Left ventricle myocardium inferior (tissue), 1 donor: Measurements from ENCODE around the gene SOD1. TPM values are rescaled to one million over a fixed set of nuclear protein-coding genes. Genes with fewer than 3 reads are reported as not detected.

Source experiments
- DNase-seq: peaks from one replicate; pipeline ENCODE4 v3.0.0-alpha.2; 2020
- H3K27ac ChIP-seq: fragments of 200-600 bp; replicated peaks from 2 replicates; pipeline ENCODE4 v1.8.0; 2021
- H3K27me3 ChIP-seq: fragments of 200-600 bp; 2 replicates; pipeline ENCODE4 v1.8.0; 2021; ENCODE audit warnings: low read depth
- H3K36me3 ChIP-seq: fragments of 200-600 bp; 2 replicates; pipeline ENCODE4 v1.8.0; 2021
- H3K4me1 ChIP-seq: fragments of 200-600 bp; 2 replicates; pipeline ENCODE4 v1.8.0; 2021
- H3K4me3 ChIP-seq: fragments of 200-600 bp; 2 replicates; pipeline ENCODE4 v1.8.0; 2021; ENCODE audit warnings: mild to moderate bottlenecking, moderate library complexity
- H3K9me3 ChIP-seq: fragments of 200-600 bp; replicated peaks from 2 replicates; pipeline ENCODE4 v1.8.0; 2021
- CTCF ChIP-seq: fragments of 200-600 bp; IDR thresholded peaks from 2 replicates; pipeline ENCODE4 v1.8.0; 2021; ENCODE audit warnings: antibody characterized with exemption, mild to moderate bottlenecking, borderline replicate concordance
- intact Hi-C: fragments of 100-400 bp; cut with micrococcal nuclease; formaldehyde crosslinking; loops from one replicate; pipeline ENCODE4 v1.11.0; 2022
- total RNA-seq: library from RNA; stranded (reverse); fragmentation: NEBNext Ultra II Directional; extraction: Animal tissue kit (Norgen Biotek cat#: 25700); gene quantifications from one replicate; pipeline ENCODE4 v1.2.1, GENCODE V29; 2021
- donor health status: DM: no; HTN: yes; CAD: no; lungs with severe emphysema.

SOD1 gene
- total RNA-seq, 1 donor from 2014 or later = 421 TPM

DNA sequence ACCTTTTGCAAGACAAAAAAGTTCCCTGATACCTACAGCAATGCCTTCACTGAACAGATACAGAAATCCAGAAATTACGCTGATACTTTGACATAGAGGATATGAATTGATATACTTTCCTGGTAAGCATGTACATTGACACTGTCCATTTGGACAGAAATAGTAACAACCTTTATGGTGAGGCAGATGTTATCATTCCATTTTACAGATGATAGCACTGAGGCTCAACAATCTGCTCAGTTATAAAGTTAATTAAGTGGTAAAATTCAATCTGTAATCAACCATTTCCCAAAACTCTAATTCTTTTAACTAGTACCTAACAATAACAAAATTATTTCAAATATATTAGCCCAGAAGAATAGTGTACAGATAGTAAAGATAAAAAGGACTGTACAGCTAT is 51.8 kb downstream of the SOD1 start:
- Histone ChIP-seq H3K4me1 (peaks cover 76% of the 10 kb centered on the region), H3K9me3 (no peaks in the 10 kb centered on the region), H3K36me3 (no peaks in the 10 kb centered on the region), H3K4me3 (no peak overlapping the region), H3K27me3 (no peaks in the 10 kb centered on the region), H3K27ac (no peak overlapping the region)
- TF ChIP-seq CTCF = no peak
- intact Hi-C loops = no loop called here
- no peak for DNase-seq

- TF ChIP-seq CTCF = no peak
- no peak for DNase-seq
- no peaks in the 10 kb centered on the region for H3K36me3 ChIP-seq
- peaks cover 81% of the 10 kb centered on the region for H3K4me1 ChIP-seq
- intact Hi-C loops = no loop called here
- H3K27ac ChIP-seq = no peak overlapping the region
- no peaks in the 10 kb centered on the region for H3K9me3 ChIP-seq
- no peak overlapping the region for H3K4me3 ChIP-seq
- H3K27me3 ChIP-seq = no peaks in the 10 kb centered on the region
These were observed 52.3 kb downstream of the SOD1 start for GRCh38 chr21:31711745-31712285.

GRCh38 chr21:31713115-31713514 is 53.6 kb downstream of the SOD1 start:
- no peaks in the 10 kb centered on the region for H3K27me3 ChIP-seq
- intact Hi-C loops = no loop called here
- no peak overlapping the region for H3K4me3 ChIP-seq
- no peak for TF ChIP-seq CTCF
- DNase-seq = no peak
- H3K9me3 ChIP-seq = no peaks in the 10 kb centered on the region
- no peaks in the 10 kb centered on the region for H3K36me3 ChIP-seq
- H3K4me1 ChIP-seq = peaks cover 82% of the 10 kb centered on the region
- H3K27ac ChIP-seq = no peak overlapping the region

- Histone ChIP-seq H3K36me3 (no peaks in the 10 kb centered on the region), H3K4me3 (no peak overlapping the region), H3K9me3 (no peaks in the 10 kb centered on the region), H3K27me3 (no peaks in the 10 kb centered on the region), H3K27ac (no peak overlapping the region), H3K4me1 (peaks cover 76% of the 10 kb centered on the region)
- DNase-seq = no peak
- intact Hi-C loops = no loop called here
- TF ChIP-seq CTCF = no peak
These were observed 54.7 kb downstream of the SOD1 start for GRCh38 chr21:31713973-31714740.

GRCh38 chr21:31714741-31715365 is 55.4 kb downstream of the SOD1 start:
- DNase-seq = no peak
- Histone ChIP-seq H3K36me3 (no peaks in the 10 kb centered on the region), H3K9me3 (no peaks in the 10 kb centered on the region), H3K27me3 (no peaks in the 10 kb centered on the region), H3K4me3 (no peak overlapping the region), H3K27ac (no peak overlapping the region), H3K4me1 (peaks cover 69% of the 10 kb centered on the region)
- intact Hi-C loops = no loop called here
- no peak for TF ChIP-seq CTCF
